Mesendoderm (in vitro differentiated cells): ENCODE data around the gene TAS2R60.
A peak's percentile ranks its signal among the peaks of the same experiment; 100 is the strongest.
"Not testable (repeated sequence)": the region's sequence is repeated elsewhere in the genome, so short reads cannot be mapped to it uniquely, and the experiment has no call there.

Experiments
- DNase-seq: peaks from one replicate; pipeline ENCODE4 v3.0.0; 2013
- H2AK5ac ChIP-seq: 2 replicates; pipeline ENCODE4 v1.6.1; 2013; ENCODE audit warnings: low read length, inconsistent platforms
- H2BK120ac ChIP-seq: 2 replicates; pipeline ENCODE4 v1.6.1; 2013; ENCODE audit warnings: low read depth, mild to moderate bottlenecking, low read length, moderate library complexity, mixed read lengths
- H2BK15ac ChIP-seq: replicated peaks from 2 replicates; pipeline ENCODE4 v1.6.1; 2013; ENCODE audit warnings: low read depth, mild to moderate bottlenecking, moderate library complexity
- H2BK5ac ChIP-seq: 2 replicates; pipeline ENCODE4 v1.6.1; 2013; ENCODE audit warnings: low read length, inconsistent platforms
- H3K18ac ChIP-seq: 2 replicates; pipeline ENCODE4 v1.6.1; 2013; ENCODE audit warnings: mild to moderate bottlenecking, low read length, mixed read lengths
- H3K23ac ChIP-seq: one replicate; pipeline ENCODE4 v1.6.1; 2013; ENCODE audit warnings: low read length
- H3K27ac ChIP-seq: 2 replicates; pipeline ENCODE4 v1.5.1; 2013; ENCODE audit warnings: low read depth, mild to moderate bottlenecking, inconsistent platforms, low read length, moderate library complexity
- H3K27me3 ChIP-seq: 2 replicates; pipeline ENCODE4 v1.6.1; 2013; ENCODE audit warnings: low read length, control low read depth, mild to moderate bottlenecking, inconsistent platforms; ENCODE audit not compliant: insufficient read depth, poor library complexity
- H3K36me3 ChIP-seq: 2 replicates; pipeline ENCODE4 v1.6.1; 2013; ENCODE audit warnings: low read length, inconsistent platforms; ENCODE audit not compliant: control insufficient read depth, insufficient read depth
- H3K4ac ChIP-seq: one replicate; pipeline ENCODE4 v1.6.1; 2013; ENCODE audit warnings: low read depth, mild to moderate bottlenecking, low read length, moderate library complexity
- H3K4me1 ChIP-seq: 2 replicates; pipeline ENCODE4 v1.6.1; 2013; ENCODE audit warnings: low read depth, low read length, inconsistent platforms; ENCODE audit not compliant: control insufficient read depth
- H3K4me2 ChIP-seq: 2 replicates; pipeline ENCODE4 v1.6.1; 2013; ENCODE audit warnings: low read length
- H3K4me3 ChIP-seq: 2 replicates; pipeline ENCODE4 v1.5.1; 2013; ENCODE audit warnings: mild to moderate bottlenecking, low read length
- H3K56ac ChIP-seq: one replicate; pipeline ENCODE4 v1.6.1; 2013; ENCODE audit warnings: low read length
- H3K79me1 ChIP-seq: 2 replicates; pipeline ENCODE4 v1.6.1; 2013; ENCODE audit warnings: low read length, inconsistent platforms
- H3K79me2 ChIP-seq: 2 replicates; pipeline ENCODE4 v1.6.1; 2013; ENCODE audit warnings: mild to moderate bottlenecking, low read length; ENCODE audit not compliant: control insufficient read depth, insufficient read depth
- H3K9ac ChIP-seq: 2 replicates; pipeline ENCODE4 v1.6.1; 2013; ENCODE audit warnings: low read length, inconsistent platforms
- H4K5ac ChIP-seq: one replicate; pipeline ENCODE4 v1.6.1; 2013; ENCODE audit warnings: low read length
- H4K8ac ChIP-seq: one replicate; pipeline ENCODE4 v1.6.1; 2013; ENCODE audit warnings: low read depth, mild to moderate bottlenecking, control low read depth, low read length, moderate library complexity
- WGBS: extraction: QIAGEN DNeasy Blood & Tissue Kit; methylation state at CpG from one replicate; pipeline ENCODE4 v1.1.7; 2013; ENCODE audit warnings: low lambda C conversion rate, missing lambda C conversion rate; ENCODE audit not compliant: insufficient coverage; ENCODE audit errors: extremely low coverage; 5-methylcytosine and 5-hydroxymethylcytosine counted together

The TAS2R60 gene

GRCh38 chr7:143415209-143415608 is 28.0 kb upstream of the TAS2R60 start:
- H4K8ac ChIP-seq, H3K18ac ChIP-seq, H2AK5ac ChIP-seq, H3K9ac ChIP-seq, H3K4me3 ChIP-seq, DNase-seq, H3K4me2 ChIP-seq, H3K23ac ChIP-seq, H3K56ac ChIP-seq, H3K79me1 ChIP-seq, H3K4ac ChIP-seq, H4K5ac ChIP-seq, H3K27me3 ChIP-seq, H2BK5ac ChIP-seq, H3K27ac ChIP-seq, H2BK120ac ChIP-seq, H2BK15ac ChIP-seq, H3K36me3 ChIP-seq, H3K4me1 ChIP-seq, H3K79me2 ChIP-seq: not testable (repeated sequence)
- WGBS: no CpG with 5 or more reads among the region's 7 CpGs

GRCh38 chr7:143415742-143416397 is 27.4 kb upstream of the TAS2R60 start:
- Histone ChIP-seq H2BK120ac (no peak overlapping the region), H3K27ac (no peak overlapping the region), H3K27me3 (no peaks in the 10 kb centered on the region), H3K4me2 (no peak overlapping the region), H3K18ac (no peak overlapping the region), H3K79me1 (no peaks in the 10 kb centered on the region), H3K36me3 (no peaks in the 10 kb centered on the region), H4K8ac (no peak overlapping the region), H3K79me2 (no peaks in the 10 kb centered on the region), H3K4me3 (no peak overlapping the region), H3K9ac (no peak overlapping the region), H3K4ac (no peak overlapping the region), H2BK15ac (no peak overlapping the region), H4K5ac (no peak overlapping the region), H3K4me1 (peaks cover 3% of the 10 kb centered on the region), H2AK5ac (no peak overlapping the region), H3K56ac (no peak overlapping the region), H3K23ac (no peak overlapping the region), H2BK5ac (no peak overlapping the region)
- DNase-seq: no peak
- WGBS: 100% methylated on average over 1 of the region's 8 CpGs

GRCh38 chr7:143416565-143417149 is 26.6 kb upstream of the TAS2R60 start:
- Histone ChIP-seq H3K18ac (no peak overlapping the region), H3K4me1 (peaks cover 3% of the 10 kb centered on the region), H2BK120ac (no peak overlapping the region), H4K8ac (no peak overlapping the region), H3K4me2 (no peak overlapping the region), H3K56ac (no peak overlapping the region), H3K23ac (no peak overlapping the region), H3K27ac (no peak overlapping the region), H4K5ac (no peak overlapping the region), H2AK5ac (no peak overlapping the region), H3K36me3 (no peaks in the 10 kb centered on the region), H2BK5ac (no peak overlapping the region), H3K27me3 (no peaks in the 10 kb centered on the region), H3K4me3 (no peak overlapping the region), H3K9ac (no peak overlapping the region), H3K79me2 (no peaks in the 10 kb centered on the region), H3K79me1 (no peaks in the 10 kb centered on the region), H2BK15ac (no peak overlapping the region), H3K4ac (no peak overlapping the region)
- WGBS: no CpG with 5 or more reads among the region's 3 CpGs
- DNase-seq: peak; percentile 32

GRCh38 chr7:143417734-143418383 is 25.4 kb upstream of the TAS2R60 start:
- Histone ChIP-seq H3K4me2 (no peak overlapping the region), H3K18ac (no peak overlapping the region), H3K79me2 (no peaks in the 10 kb centered on the region), H2BK15ac (no peak overlapping the region), H3K36me3 (no peaks in the 10 kb centered on the region), H4K5ac (no peak overlapping the region), H3K79me1 (no peaks in the 10 kb centered on the region), H3K4me1 (no peaks in the 10 kb centered on the region), H3K27ac (no peak overlapping the region), H2BK5ac (no peak overlapping the region), H2BK120ac (no peak overlapping the region), H3K56ac (no peak overlapping the region), H2AK5ac (no peak overlapping the region), H3K4ac (no peak overlapping the region), H4K8ac (no peak overlapping the region), H3K23ac (no peak overlapping the region), H3K9ac (no peak overlapping the region), H3K27me3 (no peaks in the 10 kb centered on the region), H3K4me3 (no peak overlapping the region)
- WGBS: no CpG with 5 or more reads among the region's 1 CpG
- no peak for DNase-seq

- Histone ChIP-seq H3K23ac (no peak overlapping the region), H4K8ac (no peak overlapping the region), H3K36me3 (no peaks in the 10 kb centered on the region), H3K9ac (no peak overlapping the region), H4K5ac (no peak overlapping the region), H3K18ac (no peak overlapping the region), H2BK5ac (no peak overlapping the region), H3K56ac (no peak overlapping the region), H3K27me3 (no peaks in the 10 kb centered on the region), H3K79me1 (no peaks in the 10 kb centered on the region), H3K4ac (no peak overlapping the region), H2BK120ac (no peak overlapping the region), H2BK15ac (no peak overlapping the region), H3K4me1 (no peaks in the 10 kb centered on the region), H3K79me2 (no peaks in the 10 kb centered on the region), H3K27ac (no peak overlapping the region), H2AK5ac (no peak overlapping the region), H3K4me3 (no peak overlapping the region), H3K4me2 (no peak overlapping the region)
- WGBS: no CpG with 5 or more reads among the region's 11 CpGs
- no peak for DNase-seq
Measured at GRCh38 chr7:143418681-143419458, 24.4 kb upstream of the TAS2R60 start.
